Caki2 (cell line): ENCODE measurements around the gene FOXRED2. TPM values are rescaled to one million over a fixed set of nuclear protein-coding genes. Genes with fewer than 3 reads are reported as not detected.
A peak's percentile ranks its signal among the peaks of the same experiment; 100 is the strongest.
"Not testable (repeated sequence)": the region's sequence is repeated elsewhere in the genome, so short reads cannot be mapped to it uniquely, and the experiment has no call there.

Experiments
- DNase-seq: peaks from one replicate; pipeline ENCODE4 v3.0.0-alpha.2; 2015; ENCODE audit warnings: low read depth
- in situ Hi-C: cut with HindIII; loops from 2 replicates; pipeline ENCODE4 v1.10.0; 2016; ENCODE audit warnings: low sequenced_read_pairs, low pct_unique_long_range_greater_than_20kb, mixed read lengths
- total RNA-seq: library from RNA; depleted of rRNA; stranded (reverse); fragments of >200 nt; shearing (Covaris generic); gene quantifications from 2 replicates; pipeline ENCODE4 v1.2.3, GENCODE V29; 2014; ENCODE audit warnings: low replicate concordance

The FOXRED2 gene
- total RNA-seq, 1 experiment from 2014 or later = 29.5 TPM

GRCh38 chr22:36528341-36528740 lies 21.5 kb upstream of the FOXRED2 start:
- DNase-seq = no peak
- in situ Hi-C loops = no loop called here

- in situ Hi-C loops = no loop called here
- no peak for DNase-seq
Measured at GRCh38 chr22:36522662-36523061, 15.8 kb upstream of the FOXRED2 start.

GRCh38 chr22:36520423-36520822 lies 13.6 kb upstream of the FOXRED2 start:
- DNase-seq = no peak
- in situ Hi-C loops = no loop called here

- DNase-seq, in situ Hi-C loops: not testable (repeated sequence)
Measured at GRCh38 chr22:36519906-36520305, 13.1 kb upstream of the FOXRED2 start.

GRCh38 chr22:36514766-36515165 lies 7.9 kb upstream of the FOXRED2 start:
- no peak for DNase-seq
- in situ Hi-C loops = no loop called here

- DNase-seq = no peak
Measured at GRCh38 chr22:36512991-36513390, 6.2 kb upstream of the FOXRED2 start.

GRCh38 chr22:36512333-36512732 lies 5.5 kb upstream of the FOXRED2 start:
- in situ Hi-C loops = no loop called here
- DNase-seq = no peak

More at GRCh38 chr22:36512991-36513390, 6.2 kb upstream of the FOXRED2 start:
- in situ Hi-C loops = no loop called here

- peak; percentile 94 for DNase-seq
- in situ Hi-C loops = no loop called here
Measured at GRCh38 chr22:36510966-36511881, 4.4 kb upstream of the FOXRED2 start.

- peak; percentile 75 for DNase-seq
- in situ Hi-C loops = no loop called here
Measured at GRCh38 chr22:36510384-36510783, 3.5 kb upstream of the FOXRED2 start.

- DNase-seq = no peak
- in situ Hi-C loops = no loop called here
Measured at GRCh38 chr22:36507518-36508010, 724 bp upstream of the FOXRED2 start.

- no peak for DNase-seq
- in situ Hi-C loops = no loop called here
Measured at GRCh38 chr22:36505998-36506635, 723 bp downstream of the FOXRED2 start.

GRCh38 chr22:36497910-36498665 lies 8.8 kb downstream of the FOXRED2 start:
- in situ Hi-C loops = no loop called here
- no peak for DNase-seq

- in situ Hi-C loops = no loop called here
- DNase-seq = no peak
Measured at GRCh38 chr22:36493690-36494110, 13.1 kb downstream of the FOXRED2 start.

- in situ Hi-C loops = no loop called here
- no peak for DNase-seq
Measured at GRCh38 chr22:36492109-36492508, 14.7 kb downstream of the FOXRED2 start.

- DNase-seq = peak; percentile 18
- in situ Hi-C loops = no loop called here
Measured at GRCh38 chr22:36491155-36491554, 15.7 kb downstream of the FOXRED2 start.

GRCh38 chr22:36486619-36487384 lies 20.0 kb downstream of the FOXRED2 start:
- in situ Hi-C loops = no loop called here
- DNase-seq = peak; percentile 23

- DNase-seq = peak; percentile 97
- in situ Hi-C loops = no loop called here
Measured at GRCh38 chr22:36481393-36482168, 25.3 kb downstream of the FOXRED2 start, which contains the start of gene TXN2. TXN2 (minus strand) TSS chr22:36481640; CDS start chr22:36480837, 803 bp downstream.
